ENCODE results near the gene CMIP. TPM values are rescaled to one million over a fixed set of nuclear protein-coding genes. Genes with fewer than 3 reads are reported as not detected.

The CMIP gene
- total RNA-seq, 3 donors from 2014 or later: 14.9 to 23.9 (median 17.6) TPM

DNA sequence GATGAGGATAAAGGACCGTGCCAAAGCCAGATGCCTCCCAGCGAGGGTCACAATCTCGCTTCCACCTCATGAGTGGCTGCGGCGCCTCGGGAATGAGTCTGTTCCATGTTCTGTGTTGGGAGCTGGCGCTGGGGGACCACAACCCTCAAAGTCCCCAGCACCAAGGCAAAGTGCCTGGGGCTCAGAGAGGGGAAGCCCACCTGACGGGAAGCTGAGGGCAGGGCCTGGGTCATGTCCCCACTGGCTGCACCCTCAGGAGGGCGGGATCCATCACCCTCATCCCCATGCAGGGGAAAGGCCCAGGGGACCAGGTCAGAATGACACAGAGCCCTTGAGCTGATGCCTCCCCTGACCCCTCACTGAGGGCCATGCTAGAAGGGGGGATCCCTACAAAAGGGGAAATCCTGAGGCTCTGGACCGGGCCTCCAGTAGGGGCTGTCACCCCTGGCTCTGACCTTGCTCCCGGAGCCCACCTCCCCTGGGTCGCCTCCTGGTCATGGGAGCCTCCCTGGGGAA, 183.2 kb downstream of the CMIP start:
- TF ChIP-seq, protein P1, sequence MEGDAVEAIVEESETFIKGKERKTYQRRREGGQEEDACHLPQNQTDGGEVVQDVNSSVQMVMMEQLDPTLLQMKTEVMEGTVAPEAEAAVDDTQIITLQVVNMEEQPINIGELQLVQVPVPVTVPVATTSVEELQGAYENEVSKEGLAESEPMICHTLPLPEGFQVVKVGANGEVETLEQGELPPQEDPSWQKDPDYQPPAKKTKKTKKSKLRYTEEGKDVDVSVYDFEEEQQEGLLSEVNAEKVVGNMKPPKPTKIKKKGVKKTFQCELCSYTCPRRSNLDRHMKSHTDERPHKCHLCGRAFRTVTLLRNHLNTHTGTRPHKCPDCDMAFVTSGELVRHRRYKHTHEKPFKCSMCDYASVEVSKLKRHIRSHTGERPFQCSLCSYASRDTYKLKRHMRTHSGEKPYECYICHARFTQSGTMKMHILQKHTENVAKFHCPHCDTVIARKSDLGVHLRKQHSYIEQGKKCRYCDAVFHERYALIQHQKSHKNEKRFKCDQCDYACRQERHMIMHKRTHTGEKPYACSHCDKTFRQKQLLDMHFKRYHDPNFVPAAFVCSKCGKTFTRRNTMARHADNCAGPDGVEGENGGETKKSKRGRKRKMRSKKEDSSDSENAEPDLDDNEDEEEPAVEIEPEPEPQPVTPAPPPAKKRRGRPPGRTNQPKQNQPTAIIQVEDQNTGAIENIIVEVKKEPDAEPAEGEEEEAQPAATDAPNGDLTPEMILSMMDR (IDR thresholded peaks at IDR 0.05): no peak
- TF ChIP-seq POLR2A (IDR thresholded peaks at IDR 0.05) (no peak), POLR2AphosphoS5 (IDR thresholded peaks at IDR 0.05) (no peak)
- intact Hi-C loops (cut with DNase I; ENCODE audit: low total_unique reads): no loop called here
- H3K27ac ChIP-seq: no peak overlapping the region
- H3K36me3 ChIP-seq: no peaks in the 10 kb centered on the region
- H3K4me1 ChIP-seq: peaks cover 0 to 9% of the 10 kb centered on the region in 2 donors
- H3K9me3 ChIP-seq: no peaks in the 10 kb centered on the region
- H3K27me3 ChIP-seq: no peaks in the 10 kb centered on the region
- no peak overlapping the region for H3K4me3 ChIP-seq
- no peak for DNase-seq (ENCODE audit: low spot score in 2 of 2)

DNA sequence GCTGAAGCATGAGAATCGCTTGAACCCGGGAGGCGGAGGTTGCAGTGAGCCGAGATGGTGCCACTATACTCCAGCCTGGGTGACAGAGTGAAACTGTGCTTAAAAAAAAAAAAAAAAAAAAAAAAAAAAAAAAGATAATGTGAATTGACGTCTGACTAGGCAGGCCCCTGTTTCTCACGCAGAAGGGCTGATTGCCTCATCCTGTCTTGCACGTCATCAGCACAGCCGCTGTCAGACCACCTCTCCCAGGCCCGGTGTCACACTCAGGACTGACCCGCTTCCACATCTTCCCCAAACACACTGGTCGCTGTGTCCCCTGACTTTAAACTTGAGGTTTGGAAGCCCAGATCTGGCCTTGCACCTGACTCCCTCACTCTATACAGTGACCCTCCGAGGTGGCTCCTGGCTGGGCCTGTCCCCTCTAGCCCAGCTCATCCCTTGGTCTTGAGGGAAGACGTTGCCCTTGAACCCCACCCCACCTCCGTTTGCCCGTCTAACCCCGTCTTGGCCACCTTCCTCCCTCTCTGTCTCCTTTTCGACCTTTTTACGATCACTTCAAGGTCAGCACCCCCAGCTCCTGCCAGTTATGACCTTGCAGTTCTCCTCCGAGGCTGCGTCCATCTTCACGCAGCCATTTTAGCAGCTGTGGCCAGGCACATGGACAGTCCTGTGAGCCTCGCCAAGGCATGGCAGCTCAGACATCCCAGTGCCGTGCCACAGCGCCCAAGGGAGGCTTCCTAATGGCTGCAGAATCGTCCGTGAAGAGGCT, 184.6 kb downstream of the CMIP start:
- H3K36me3 ChIP-seq: no peaks in the 10 kb centered on the region

DNA sequence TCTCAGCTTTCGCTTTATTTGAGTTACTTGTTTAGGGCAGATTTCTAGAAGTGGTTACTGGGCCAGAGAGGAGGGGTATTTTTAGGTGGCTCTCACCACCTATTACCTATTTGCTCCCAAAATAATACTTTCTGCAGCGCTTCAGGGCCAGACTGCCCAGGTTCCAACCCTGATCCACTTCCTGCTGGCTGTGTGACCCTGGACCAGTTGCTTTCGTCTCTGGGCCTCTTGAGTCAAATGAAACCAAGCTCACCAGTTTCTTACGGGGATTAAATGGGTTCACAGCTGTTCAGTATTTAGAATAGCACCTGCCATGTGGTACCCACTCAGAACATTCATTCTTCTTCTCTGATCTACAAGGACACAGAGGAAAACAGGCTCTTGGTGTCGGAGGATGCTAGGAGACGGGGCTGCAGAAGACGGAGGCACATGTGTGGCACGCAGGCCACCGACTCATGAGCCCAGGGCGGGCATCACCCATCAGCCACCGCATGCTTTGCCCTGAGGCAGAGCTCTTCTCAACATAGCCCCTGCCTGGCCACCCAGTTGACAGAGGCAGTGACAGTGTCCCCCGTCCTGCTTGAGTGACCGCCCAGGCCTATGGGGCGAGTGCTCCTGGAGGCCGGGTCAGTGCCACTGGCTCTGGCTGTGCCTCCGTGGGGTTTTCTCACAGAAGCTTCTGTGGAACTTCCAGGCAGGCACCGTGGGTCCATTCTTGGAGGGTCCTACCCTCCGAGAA, 185.5 kb downstream of the CMIP start:
- no peaks in the 10 kb centered on the region for H3K27me3 ChIP-seq
- H3K4me1 ChIP-seq: peaks cover 6 to 9% of the 10 kb centered on the region in 2 donors
- H3K27ac ChIP-seq: no peak overlapping the region
- DNase-seq (ENCODE audit: low spot score in 2 of 2): no peak
- H3K4me3 ChIP-seq: no peak overlapping the region
- no peaks in the 10 kb centered on the region for H3K9me3 ChIP-seq
- H3K36me3 ChIP-seq: no peaks in the 10 kb centered on the region
- TF ChIP-seq, protein P1 (IDR thresholded peaks at IDR 0.05): no peak
- TF ChIP-seq POLR2AphosphoS5 (IDR thresholded peaks at IDR 0.05) (no peak), POLR2A (IDR thresholded peaks at IDR 0.05) (no peak)
- intact Hi-C loops (cut with DNase I; ENCODE audit: low total_unique reads): no loop called here

More for the DNA sequence above, 184.6 kb downstream of the CMIP start:
- Histone ChIP-seq H3K27me3 (no peaks in the 10 kb centered on the region), H3K4me1 (peaks cover 6 to 9% of the 10 kb centered on the region in 2 donors), H3K27ac (no peak overlapping the region), H3K9me3 (no peaks in the 10 kb centered on the region), H3K4me3 (no peak overlapping the region)
- DNase-seq (ENCODE audit: low spot score in 2 of 2): no peak
- TF ChIP-seq POLR2A (IDR thresholded peaks at IDR 0.05) (no peak), POLR2AphosphoS5 (IDR thresholded peaks at IDR 0.05) (no peak)
- TF ChIP-seq, protein P1 (IDR thresholded peaks at IDR 0.05): no peak
- intact Hi-C loops (cut with DNase I; ENCODE audit: low total_unique reads): no loop called here

DNA sequence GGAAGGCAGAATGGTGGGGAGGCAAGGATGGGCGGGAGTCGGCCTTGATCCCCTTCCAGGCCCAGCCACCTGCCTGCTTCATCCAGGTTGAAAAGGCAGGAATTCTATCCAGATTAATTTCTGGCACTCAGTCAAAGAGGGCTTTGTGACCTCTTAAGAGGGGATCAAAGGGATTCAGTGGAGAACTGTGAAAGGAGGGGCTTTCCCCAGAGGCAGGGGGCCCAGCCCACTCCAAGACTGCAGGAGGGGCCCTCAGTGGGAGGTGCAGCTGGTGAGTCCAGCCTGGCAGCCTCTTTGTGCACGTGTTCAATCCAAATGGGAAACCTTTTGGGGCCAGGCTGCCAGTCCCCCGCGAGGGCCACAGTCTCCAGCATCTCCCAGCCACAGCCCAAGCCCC, 186.0 kb downstream of the CMIP start:
- Histone ChIP-seq H3K27ac (peak overlapping the region in 1 of 2 donors; percentile 25), H3K27me3 (no peaks in the 10 kb centered on the region), H3K9me3 (no peaks in the 10 kb centered on the region), H3K4me3 (no peak overlapping the region), H3K36me3 (no peaks in the 10 kb centered on the region), H3K4me1 (peaks cover 4 to 6% of the 10 kb centered on the region in 2 donors)
- DNase-seq (ENCODE audit: low spot score in 2 of 2): no peak
- TF ChIP-seq POLR2AphosphoS5 (IDR thresholded peaks at IDR 0.05) (no peak), POLR2A (IDR thresholded peaks at IDR 0.05) (no peak)
- TF ChIP-seq, protein P1 (IDR thresholded peaks at IDR 0.05): no peak
- intact Hi-C loops (cut with DNase I; ENCODE audit: low total_unique reads): no loop called here
